HepG2 (cell line): Measurements from ENCODE around the gene ARAP1. TPM values are rescaled to one million over a fixed set of nuclear protein-coding genes. Genes with fewer than 3 reads are reported as not detected.

ENCODE experiments used
- ATAC-seq: fragments of 200-7000 bp; cut with Tn5 transposase; 3 replicates; pipeline ENCODE4 v1.9.1; 2020; ENCODE audit warnings: mild to moderate bottlenecking, moderate library complexity
- BruUV-seq: library from RNA; stranded (reverse); fragments of 400-500 nt; replicated peaks from 2 replicates; lab custom pipeline; 2021; lab: Mats Ljungman, UMichigan
- CTCF ChIA-PET: fragments of 300-600 bp; formaldehyde crosslinking; extraction: SDS; loops from one replicate; lab custom pipeline; 2021; ENCODE audit warnings: low total read pairs, inconsistent platforms, low intra/inter-chr PET ratio; lab: Yijun Ruan, JAX
- POLR2A ChIA-PET: fragments of 350-600 bp; sonication (Branson Sonifier 250); formaldehyde crosslinking; loops from one replicate; lab custom pipeline; 2020; ENCODE audit warnings: antibody characterized with exemption, inconsistent platforms; lab: Yijun Ruan, JAX
- DNase-seq: peaks from one replicate; pipeline ENCODE4 v3.0.0-alpha.2; 2015; ENCODE audit warnings: low spot score
- FAIRE-seq: peaks from 3 replicates; lab custom pipeline; 2011; peaks lifted over from hg19 to GRCh38; lab: Jason Lieb, UNC
- H2AFZ ChIP-seq: one replicate; pipeline ENCODE4 v1.6.1; 2011; ENCODE audit warnings: low read length, inconsistent platforms
- H3K27ac ChIP-seq: fragments of 300-600 bp; 3 replicates; pipeline ENCODE4 v1.8.0; 2011; ENCODE audit warnings: mixed run types, mild to moderate bottlenecking, mixed read lengths, low read length, inconsistent platforms; ENCODE audit not compliant: insufficient read depth; ENCODE audit errors: extremely low read length
- H3K27me3 ChIP-seq, 2 experiments: fragments of 200-600 bp in 1 of 2; 2 replicates in 1 of 2; 3 replicates in 1 of 2; pipeline versions ENCODE4 v1.6.0 to v1.8.0; 2011; ENCODE audit warnings: low read length in 2 of 2, mild to moderate bottlenecking in 2 of 2, moderate library complexity in 2 of 2, inconsistent platforms in 1 of 2; ENCODE audit not compliant: insufficient read depth in 2 of 2, control insufficient read depth in 1 of 2
- H3K36me3 ChIP-seq, 2 experiments: fragments of 200-600 bp in 1 of 2; replicated peaks in 1 of 2; 2 replicates in 1 of 2; 3 replicates in 1 of 2; pipeline versions ENCODE4 v1.5.1 to v1.8.0; 2011; ENCODE audit warnings: low read length in 2 of 2, inconsistent platforms in 1 of 2; ENCODE audit not compliant: insufficient read depth in 2 of 2, control insufficient read depth in 1 of 2
- H3K4me1 ChIP-seq: 2 replicates; pipeline ENCODE4 v1.5.1; 2012; ENCODE audit warnings: low read length, inconsistent platforms; ENCODE audit not compliant: insufficient read depth
- H3K4me2 ChIP-seq: 2 replicates; pipeline ENCODE4 v1.6.0; 2011; ENCODE audit warnings: low read depth, low read length, inconsistent platforms
- H3K4me3 ChIP-seq, 3 experiments: fragments of 200-600 bp in 1 of 3; sonication (generic), shearing (Covaris generic) in 1 of 3; replicated peaks in 1 of 3; 2 replicates each; pipeline ENCODE4 v1.5.1; 2011 to 2016; ENCODE audit warnings: low read length in 3 of 3, inconsistent platforms in 2 of 3, low read depth in 2 of 3, mild to moderate bottlenecking in 2 of 3, control low read depth in 1 of 3, mixed read lengths in 1 of 3; ENCODE audit not compliant: insufficient read depth in 1 of 3
- H3K79me2 ChIP-seq: one replicate; pipeline ENCODE4 v1.6.1; 2011; ENCODE audit warnings: low read length, inconsistent platforms; ENCODE audit not compliant: insufficient read depth
- H3K9ac ChIP-seq: 2 replicates; pipeline ENCODE4 v1.6.0; 2011; ENCODE audit warnings: mild to moderate bottlenecking, low read depth, low read length, inconsistent platforms; ENCODE audit not compliant: insufficient read depth
- H3K9me3 ChIP-seq: 2 replicates; pipeline ENCODE4 v1.5.1; 2012; ENCODE audit warnings: mild to moderate bottlenecking, low read length
- H4K20me1 ChIP-seq: 2 replicates; pipeline ENCODE4 v1.6.0; 2011; ENCODE audit warnings: inconsistent platforms, mild to moderate bottlenecking, low read length, moderate library complexity; ENCODE audit not compliant: insufficient read depth
- AGO2 ChIP-seq: fragments of 200-400 bp; formaldehyde crosslinking; optimal IDR thresholded peaks from 2 replicates; pipeline ENCODE3; 2017; ENCODE audit warnings: mild to moderate bottlenecking, low read depth, low read length, moderate library complexity
- RAD51 ChIP-seq: fragments of 450-650 bp; IDR thresholded peaks from 2 replicates; pipeline ENCODE4 v1.6.1; 2016; ENCODE audit warnings: borderline replicate concordance
- TFDP2 ChIP-seq: sonication (generic); formaldehyde crosslinking; IDR thresholded peaks from 2 replicates; pipeline ENCODE4 v1.4.0; 2020; ENCODE audit warnings: missing genetic modification reagents
- ZNF138 ChIP-seq: sonication (generic); formaldehyde crosslinking; IDR thresholded peaks from 2 replicates; pipeline ENCODE4 v1.5.0; 2020; ENCODE audit warnings: mild to moderate bottlenecking, low read depth, missing genetic modification reagents
- ZNF280D ChIP-seq: sonication (generic); formaldehyde crosslinking; IDR thresholded peaks from 2 replicates; pipeline ENCODE4 v1.5.1; 2020; ENCODE audit warnings: mild to moderate bottlenecking, missing genetic modification reagents
- ZNF713 ChIP-seq: sonication (generic); formaldehyde crosslinking; IDR thresholded peaks from 2 replicates; pipeline ENCODE4 v1.4.0; 2020; ENCODE audit warnings: mild to moderate bottlenecking, missing genetic modification reagents
- WGBS: methylation state at CpG from one replicate; pipeline ENCODE4 v1.1.6; 2017; ENCODE audit warnings: low lambda C conversion rate; 5-methylcytosine and 5-hydroxymethylcytosine counted together
- in situ Hi-C: cut with HindIII; loops from 2 replicates; pipeline ENCODE4 v1.10.0; 2017; ENCODE audit warnings: low pct_unique_long_range_greater_than_20kb; ENCODE audit not compliant: extremely low pct_ligation_motif_present
- intact Hi-C: fragments of 100-400 bp; cut with micrococcal nuclease; formaldehyde crosslinking; loops from one replicate; pipeline ENCODE4 v1.10.0; 2022; ENCODE audit not compliant: unreplicated experiment
- polyA plus RNA-seq, 8 experiments: library from polyadenylated mRNA; depleted of rRNA in 3 of 8; stranded (reverse) in 7 of 8; unstranded in 1 of 8; fragments of >200 nt; fragmentation: Illumina TruSeq in 4 of 8; extraction: Trizol in 4 of 8; gene quantifications; 2 replicates each; pipeline versions ENCODE4 v1.2.1 to v1.2.3, GENCODE V29; 2011 to 2016; ENCODE audit warnings: low read depth in 4 of 8, missing spikeins in 1 of 8, mixed read lengths in 1 of 8; ENCODE audit not compliant: insufficient read depth in 1 of 8
- total RNA-seq, 5 experiments: library from RNA; depleted of rRNA; stranded (reverse); fragments of >200 nt; fragmentation: Illumina TruSeq; extraction: Trizol; gene quantifications; 2 replicates each; pipeline ENCODE4 v1.2.3, GENCODE V29; 2016; ENCODE audit warnings: low read depth in 1 of 5

Gene ARAP1
- total and polyA plus RNA-seq, 2 of the 13 experiments (the other 11 are each of a cell fraction or from before 2014, with no cell fraction given), result 43.2 to 55.5 TPM

- ChIA-PET POLR2A (interaction anchor here (10.0 kb wide), 1 partner anchor 19 kb away, joined by 103 read pairs; the partner anchor contains the start of gene STARD10), CTCF (no interaction called here)
- no peak overlapping the region for H3K4me2 ChIP-seq
- no peaks in the 10 kb centered on the region for H3K27me3 ChIP-seq
- BruUV-seq, result no TSS peak
- no peak overlapping the region for H3K4me3 ChIP-seq
- no peaks in the 10 kb centered on the region for H3K9me3 ChIP-seq
- intact Hi-C loops, result no loop called here
- DNase-seq, result no peak
- peaks cover 2 to 33% of the 10 kb centered on the region in 2 experiments; a peak in 4 of 5 replicates for H3K36me3 ChIP-seq
- H2AFZ ChIP-seq, result no peak overlapping the region
- in situ Hi-C loops, result no loop called here
- 100% methylated on average over 2 of the region's 6 CpGs for WGBS
- H4K20me1 ChIP-seq, result peaks cover 7% of the 10 kb centered on the region; the same call in 1 of the 2 replicates
- no peak for FAIRE-seq
- no peak overlapping the region for H3K27ac ChIP-seq
- TF ChIP-seq AGO2 (peak; percentile 59), ZNF280D (CRISPR knock-in tag) (no peak), ZNF138 (CRISPR knock-in tag) (no peak), ZNF713 (CRISPR knock-in tag) (no peak), RAD51 (no peak), TFDP2 (CRISPR knock-in tag) (no peak)
- peaks cover 88% of the 10 kb centered on the region for H3K4me1 ChIP-seq
- H3K9ac ChIP-seq, result no peak overlapping the region
- ATAC-seq, result no peak
- peaks cover 55% of the 10 kb centered on the region for H3K79me2 ChIP-seq
Observed at GRCh38 chr11:72774499-72774898, 22.3 kb upstream of the ARAP1 start.
